Natural killer cell treated with Interleukin-12 subunit alpha and Interleukin-12 subunit beta and Interleukin-15 and Interleukin-18, amount 100 ng/mL, for 72 hours (primary cell): Measurements from ENCODE around the gene AHNAK. TPM values are rescaled to one million over a fixed set of nuclear protein-coding genes. Genes with fewer than 3 reads are reported as not detected.
"Not testable (repeated sequence)": the region's sequence is repeated elsewhere in the genome, so short reads cannot be mapped to it uniquely, and the experiment has no call there.

Experiments used
- ATAC-seq, 2 donors: fragments of 150-1000 bp; cut with Tn5 transposase in 1 of 2; sonication (Bioruptor Pico), chemical (Tn5 transposase) in 1 of 2; 2 replicates each; pipeline ENCODE4 v1.10.0; 2021
- DNase-seq: peaks from one replicate; pipeline ENCODE4 v3.0.0; 2022; ENCODE audit warnings: low spot score
- H3K27ac Mint-ChIP-seq, 2 donors: 1 replicate in 1 of 2; 2 replicates in 1 of 2; pipeline ENCODE4 v1.8.0; 2022; ENCODE audit warnings: mixed read lengths in 2 of 2, mild to moderate bottlenecking in 1 of 2, moderate library complexity in 1 of 2
- H3K27me3 Mint-ChIP-seq, 2 donors: 1 replicate in 1 of 2; 2 replicates in 1 of 2; pipeline ENCODE4 v1.8.0; 2022; ENCODE audit warnings: mixed read lengths in 2 of 2
- H3K36me3 Mint-ChIP-seq: one replicate; pipeline ENCODE4 v1.8.0; 2022; ENCODE audit warnings: mixed read lengths
- H3K4me1 Mint-ChIP-seq, 2 donors: 1 replicate in 1 of 2; 2 replicates in 1 of 2; pipeline ENCODE4 v1.8.0; 2022; ENCODE audit warnings: low read depth in 2 of 2, mixed read lengths in 2 of 2, mild to moderate bottlenecking in 1 of 2
- H3K4me3 Mint-ChIP-seq: one replicate; pipeline ENCODE4 v1.8.0; 2022; ENCODE audit warnings: mixed read lengths
- H3K9me3 Mint-ChIP-seq: 2 replicates; pipeline ENCODE4 v1.8.0; 2022; ENCODE audit warnings: mixed read lengths
- total RNA-seq, 2 donors: library from RNA; stranded (reverse); gene quantifications; one replicate each; pipeline ENCODE4 v1.2.3, GENCODE V29; 2022

AHNAK gene
- total RNA-seq, 2 donors from 2014 or later, result 49.2 to 60.0 TPM

GRCh38 chr11:62565100-62565802 lies 18.6 kb upstream of the AHNAK start:
- Mint-ChIP-seq H3K4me3 (no peak overlapping the region), H3K9me3 (no peaks in the 10 kb centered on the region), H3K27me3 (no peaks in the 10 kb centered on the region), H3K27ac (peak overlapping the region in 1 of 2 donors; percentile 25), H3K36me3 (peaks cover 34% of the 10 kb centered on the region), H3K4me1 (peaks cover 32 to 40% of the 10 kb centered on the region in 2 donors)
- ATAC-seq (no peak), DNase-seq (no peak)

- not testable (repeated sequence) for H3K9me3 Mint-ChIP-seq, ATAC-seq, H3K27me3 Mint-ChIP-seq, H3K4me3 Mint-ChIP-seq, DNase-seq
- Mint-ChIP-seq H3K36me3 (peaks cover 37% of the 10 kb centered on the region), H3K27ac (peak overlapping the region; percentile 18 to 45), H3K4me1 (peaks cover 45 to 51% of the 10 kb centered on the region in 2 donors)
Observed at GRCh38 chr11:62561677-62562230, 15.1 kb upstream of the AHNAK start.

DNA sequence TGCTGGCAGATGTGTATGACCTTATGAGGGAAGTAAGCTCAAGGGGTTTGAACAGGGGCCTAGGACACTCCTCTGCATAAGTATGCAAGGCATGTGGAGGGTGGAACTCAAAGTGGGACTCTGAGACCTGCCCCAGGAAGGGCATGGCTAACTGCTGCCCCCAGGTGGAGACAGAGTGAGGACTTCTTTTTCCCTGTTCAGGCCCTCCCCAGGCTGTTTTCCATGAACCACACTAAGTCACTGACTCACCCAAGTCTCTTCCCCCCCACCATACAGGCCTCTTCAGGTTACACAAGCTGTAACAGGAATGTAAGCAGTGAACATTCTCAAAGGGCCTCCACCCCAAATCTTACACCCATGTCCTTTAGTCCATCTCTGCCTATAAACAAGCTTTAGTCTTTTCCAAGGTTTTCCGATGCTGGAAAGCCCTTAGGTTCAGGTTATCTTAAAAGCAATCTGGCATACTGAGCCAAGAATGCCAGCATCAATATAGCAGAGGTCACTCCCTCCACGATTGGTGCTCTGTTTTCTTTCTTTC lies 14.0 kb upstream of the AHNAK start:
- Mint-ChIP-seq H3K4me3 (peak overlapping the region; percentile 5), H3K27me3 (no peaks in the 10 kb centered on the region), H3K4me1 (peaks cover 50 to 54% of the 10 kb centered on the region in 2 donors), H3K9me3 (no peaks in the 10 kb centered on the region), H3K36me3 (peaks cover 26% of the 10 kb centered on the region), H3K27ac (peak overlapping the region; percentile 85 to 90)
- DNase-seq (no peak), ATAC-seq (no peak)

DNA sequence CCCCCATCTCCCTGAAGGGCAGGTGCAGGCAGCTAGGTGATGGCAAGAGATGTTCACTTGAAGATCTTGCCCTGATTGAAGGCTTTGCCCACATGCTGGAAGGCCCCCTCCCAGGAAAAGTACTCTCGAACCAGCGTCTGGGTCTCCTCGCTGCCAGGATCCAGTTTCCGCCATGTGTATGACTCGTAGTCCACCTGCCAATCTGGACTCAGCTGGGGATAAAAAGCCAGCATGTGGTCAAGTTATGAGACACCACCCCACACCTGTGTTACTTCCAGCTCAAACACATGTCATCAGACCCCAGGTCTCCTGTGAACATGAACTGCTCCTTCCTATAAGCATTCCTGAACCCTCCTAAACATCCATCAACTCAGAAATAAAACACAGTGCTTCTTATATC lies 13.0 kb upstream of the AHNAK start:
- H3K27me3 Mint-ChIP-seq, H3K9me3 Mint-ChIP-seq, ATAC-seq, DNase-seq: not testable (repeated sequence)
- peaks cover 22% of the 10 kb centered on the region for H3K36me3 Mint-ChIP-seq
- peak overlapping the region; percentile 85 to 90 for H3K27ac Mint-ChIP-seq
- H3K4me3 Mint-ChIP-seq, result peak overlapping the region; percentile 78
- peaks cover 56 to 59% of the 10 kb centered on the region in 2 donors for H3K4me1 Mint-ChIP-seq

DNA sequence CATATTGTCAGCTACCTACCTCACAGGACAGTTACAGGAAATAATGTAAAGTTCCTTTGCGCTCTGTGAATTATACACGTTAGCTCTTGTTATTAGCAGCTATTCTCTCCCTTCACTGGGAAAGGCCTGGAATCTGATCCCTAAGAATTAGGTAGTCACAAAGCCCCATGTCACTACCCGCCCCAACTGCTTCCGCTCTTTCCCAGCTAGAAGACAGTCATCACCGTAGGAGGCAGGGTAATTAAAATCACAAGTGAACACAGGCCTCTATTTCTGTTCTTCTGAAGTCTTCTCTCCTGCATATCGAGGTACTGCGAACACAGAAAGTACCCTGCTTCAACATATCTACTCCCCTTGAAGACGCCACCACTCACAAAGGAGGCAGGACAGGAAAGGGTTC lies 12.6 kb upstream of the AHNAK start:
- no peak for ATAC-seq
- no peaks in the 10 kb centered on the region for H3K9me3 Mint-ChIP-seq
- peaks cover 22% of the 10 kb centered on the region for H3K36me3 Mint-ChIP-seq
- DNase-seq, result no peak
- H3K4me1 Mint-ChIP-seq, result peaks cover 59 to 63% of the 10 kb centered on the region in 2 donors
- no peaks in the 10 kb centered on the region for H3K27me3 Mint-ChIP-seq
- peak overlapping the region; percentile 85 to 90 for H3K27ac Mint-ChIP-seq
- peak overlapping the region; percentile 78 for H3K4me3 Mint-ChIP-seq

DNA sequence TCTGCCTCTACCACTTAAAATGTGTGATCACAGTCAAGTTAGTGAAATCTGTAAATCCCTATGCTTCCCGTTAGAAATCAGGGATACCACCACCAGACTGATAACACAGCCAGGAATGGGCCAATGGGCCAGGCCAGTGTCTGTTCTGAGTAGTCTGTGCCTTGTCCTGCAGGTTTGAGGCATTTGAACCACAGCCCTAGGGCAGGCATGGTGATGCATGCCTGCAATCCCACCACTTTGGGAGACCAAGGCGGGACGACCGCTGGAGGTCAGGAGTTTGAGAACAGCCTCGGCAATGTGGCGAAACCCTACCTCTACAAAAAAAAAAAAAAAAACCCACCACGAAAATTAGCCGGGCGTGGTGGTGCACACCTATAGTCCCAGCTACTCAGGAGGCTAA lies 12.1 kb upstream of the AHNAK start:
- DNase-seq (no peak), ATAC-seq (no peak)
- H3K4me1 Mint-ChIP-seq, result peaks cover 64 to 69% of the 10 kb centered on the region in 2 donors
- H3K36me3 Mint-ChIP-seq, result peaks cover 22% of the 10 kb centered on the region
- peak overlapping the region; percentile 85 to 90 for H3K27ac Mint-ChIP-seq
- no peaks in the 10 kb centered on the region for H3K9me3 Mint-ChIP-seq
- H3K27me3 Mint-ChIP-seq, result no peaks in the 10 kb centered on the region
- H3K4me3 Mint-ChIP-seq, result peak overlapping the region; percentile 81

DNA sequence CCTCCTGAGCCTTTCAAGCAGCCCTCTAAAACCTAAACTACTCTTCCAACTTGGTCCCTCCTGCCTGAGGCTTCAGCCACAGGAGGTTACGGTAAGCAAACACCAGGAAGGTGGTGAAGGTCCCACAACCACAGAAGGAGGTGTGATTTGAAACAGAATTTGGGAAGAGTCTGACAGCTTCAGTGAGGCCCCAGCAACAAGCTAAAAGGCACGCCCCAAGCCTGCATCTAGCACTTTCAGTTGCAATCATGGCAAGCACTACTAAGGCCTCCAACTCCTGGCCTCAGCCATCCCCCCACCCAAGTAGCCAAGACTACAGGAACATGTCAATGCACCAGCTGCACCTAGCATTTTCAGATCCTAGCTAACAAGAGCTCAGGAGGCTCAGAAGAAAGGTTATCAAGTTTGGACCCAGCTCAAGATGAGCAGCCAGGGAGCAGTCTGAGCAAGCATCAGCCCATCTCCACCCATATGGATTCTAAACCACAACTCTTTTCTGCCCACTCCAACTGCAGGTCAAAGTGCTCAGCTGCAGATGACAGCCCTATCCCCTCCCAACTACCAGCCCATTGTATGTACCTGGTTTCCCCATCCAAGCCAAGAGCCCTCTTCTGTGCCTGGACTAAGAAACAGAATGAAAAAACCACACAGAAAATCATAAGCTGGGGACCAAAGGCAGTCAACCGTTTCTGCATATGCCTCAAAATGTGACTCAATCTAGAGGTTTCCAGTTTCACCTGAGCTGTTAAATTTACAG lies 10.4 kb upstream of the AHNAK start:
- H3K27me3 Mint-ChIP-seq, result no peaks in the 10 kb centered on the region
- ATAC-seq, result peak; percentile 60

GRCh38 chr11:62556108-62556874 lies 9.7 kb upstream of the AHNAK start:
- Mint-ChIP-seq H3K4me1 (peaks cover 81 to 84% of the 10 kb centered on the region in 2 donors), H3K36me3 (peaks cover 12% of the 10 kb centered on the region), H3K4me3 (peak overlapping the region; percentile 81), H3K9me3 (no peaks in the 10 kb centered on the region), H3K27me3 (no peaks in the 10 kb centered on the region), H3K27ac (peak overlapping the region; percentile 85 to 90)
- peak; percentile 90 for DNase-seq
- peak; percentile 83 to 85 for ATAC-seq

More for the DNA sequence above, 10.4 kb upstream of the AHNAK start:
- Mint-ChIP-seq H3K27ac (peak overlapping the region; percentile 85 to 90), H3K4me3 (peak overlapping the region; percentile 81), H3K4me1 (peaks cover 78 to 82% of the 10 kb centered on the region in 2 donors), H3K36me3 (peaks cover 19% of the 10 kb centered on the region), H3K9me3 (no peaks in the 10 kb centered on the region)
- no peak for DNase-seq

DNA sequence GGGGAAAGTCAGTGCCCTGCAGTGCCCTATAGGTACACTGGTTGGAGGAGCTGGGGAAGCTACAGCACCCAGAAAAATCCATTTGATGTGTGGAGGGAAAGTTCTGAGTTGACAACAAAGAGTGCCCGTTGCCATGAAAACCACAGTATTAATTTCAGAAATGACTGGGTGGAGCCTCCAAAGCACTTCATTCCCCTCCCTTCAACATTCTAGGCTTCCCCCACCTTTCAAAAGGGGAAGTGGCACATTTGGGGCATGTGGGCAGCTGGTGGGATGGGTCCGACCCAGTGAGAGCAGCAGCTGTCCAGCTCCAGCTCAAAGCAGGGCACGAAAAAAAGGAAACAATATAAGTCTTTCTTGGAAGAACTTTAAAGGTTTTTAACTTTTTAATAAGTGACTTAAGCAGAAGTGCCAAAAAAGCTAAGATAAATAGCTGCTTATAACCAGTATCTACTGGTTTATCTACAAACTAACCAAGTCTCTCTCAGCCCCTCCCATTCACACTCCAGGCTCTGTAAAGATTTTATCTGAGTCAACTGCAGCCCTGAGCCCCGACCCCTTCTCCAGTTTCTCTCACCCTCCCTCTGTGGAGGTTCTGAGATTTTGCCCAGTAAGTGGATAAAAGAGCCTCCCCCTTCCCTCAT lies 9.0 kb upstream of the AHNAK start:
- H3K9me3 Mint-ChIP-seq, result no peaks in the 10 kb centered on the region
- peak; percentile 6 to 13 for ATAC-seq

DNA sequence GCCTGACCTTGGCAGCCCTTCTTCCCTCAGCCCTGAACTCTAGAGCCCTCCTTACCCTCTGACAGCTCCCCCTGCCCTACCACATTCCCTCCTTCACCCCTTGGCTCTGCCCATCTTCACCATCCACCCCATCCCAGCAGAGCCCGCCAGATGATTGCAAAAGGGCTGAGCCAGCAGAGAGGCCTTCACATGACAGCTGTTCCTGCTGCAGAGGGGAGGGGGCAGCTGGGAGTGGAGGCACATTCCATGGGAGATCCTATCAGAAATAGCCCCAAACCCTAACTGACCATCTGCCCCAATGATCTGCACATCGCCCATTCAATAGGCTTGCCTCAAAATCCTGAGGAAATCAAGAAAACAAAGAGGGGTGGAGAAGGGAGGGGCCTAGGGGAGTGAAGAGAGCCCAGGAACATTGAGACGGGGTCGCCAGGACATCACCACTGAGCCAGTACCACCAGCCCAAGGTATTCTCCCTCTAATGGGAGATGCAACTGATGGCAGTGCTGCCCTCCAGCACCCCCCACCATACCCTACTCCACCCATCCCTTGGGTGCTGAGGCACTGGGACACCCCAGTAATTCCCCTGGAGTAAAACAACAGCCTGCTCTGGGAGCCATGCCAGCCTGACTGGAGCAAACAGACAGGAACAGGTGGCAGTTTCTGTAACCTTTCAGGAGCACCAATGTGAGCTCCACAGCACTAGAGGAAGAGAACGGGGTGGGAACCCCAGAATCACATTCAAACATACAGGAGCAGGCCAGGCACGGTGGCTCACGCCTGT lies 8.0 kb upstream of the AHNAK start:
- Mint-ChIP-seq H3K36me3 (peaks cover 6% of the 10 kb centered on the region), H3K4me1 (peaks cover 71 to 77% of the 10 kb centered on the region in 2 donors), H3K27ac (peak overlapping the region; percentile 85 to 90), H3K4me3 (peak overlapping the region; percentile 81), H3K27me3 (no peaks in the 10 kb centered on the region), H3K9me3 (no peaks in the 10 kb centered on the region)
- DNase-seq (no peak), ATAC-seq (no peak)

More for the DNA sequence above, 9.0 kb upstream of the AHNAK start:
- H3K27me3 Mint-ChIP-seq, result no peaks in the 10 kb centered on the region
- H3K4me1 Mint-ChIP-seq, result peaks cover 80 to 86% of the 10 kb centered on the region in 2 donors
- H3K4me3 Mint-ChIP-seq, result peak overlapping the region; percentile 81
- peaks cover 12% of the 10 kb centered on the region for H3K36me3 Mint-ChIP-seq
- no peak for DNase-seq
- peak overlapping the region; percentile 85 to 90 for H3K27ac Mint-ChIP-seq

GRCh38 chr11:62553839-62554361 lies 7.3 kb upstream of the AHNAK start:
- H3K36me3 Mint-ChIP-seq, result no peaks in the 10 kb centered on the region
- H3K9me3 Mint-ChIP-seq, result no peaks in the 10 kb centered on the region

More at GRCh38 chr11:62553839-62554361, 7.3 kb upstream of the AHNAK start:
- ATAC-seq, result no peak
- H3K27ac Mint-ChIP-seq, result peak overlapping the region; percentile 85 to 90
- H3K4me1 Mint-ChIP-seq, result peaks cover 66 to 71% of the 10 kb centered on the region in 2 donors
- H3K27me3 Mint-ChIP-seq, result no peaks in the 10 kb centered on the region
- DNase-seq, result no peak
- peak overlapping the region; percentile 83 for H3K4me3 Mint-ChIP-seq
